Hypothalamus (tissue), 51 donors: Measurements from ENCODE around the gene CROCC2.

ENCODE experiments used
- DNase-seq, 51 donors: peaks; one replicate each; lab custom pipeline; 2025; lab: John Stamatoyannopoulos, UW

CROCC2 gene

GRCh38 chr2:240994171-240994896 is 88.2 kb downstream of the CROCC2 start:
- no peak for DNase-seq

GRCh38 chr2:240995041-240996021 is 89.2 kb downstream of the CROCC2 start:
- no peak for DNase-seq

GRCh38 chr2:240996161-240996833 is 90.2 kb downstream of the CROCC2 start:
- DNase-seq: no peak

- DNase-seq: no peak
Observed at GRCh38 chr2:240996834-240997140, 90.7 kb downstream of the CROCC2 start.

- DNase-seq: no peak
Observed at GRCh38 chr2:240997141-240997855, 91.2 kb downstream of the CROCC2 start.

GRCh38 chr2:240997856-240998705 is 91.9 kb downstream of the CROCC2 start, which contains the start of gene SNED1:
SNED1 (plus strand) TSS chr2:240998618; CDS start chr2:240998838, 220 bp downstream.
- peak in 23 of 51 donors; percentile 18 to 67 (median 42) for DNase-seq

- no peak for DNase-seq
Observed at GRCh38 chr2:240998706-240998994, 92.5 kb downstream of the CROCC2 start.

GRCh38 chr2:240998995-240999791 is 93.1 kb downstream of the CROCC2 start:
- peak in 1 of 51 donors; percentile 27 for DNase-seq

- no peak for DNase-seq
Observed at GRCh38 chr2:240999873-241000541, 93.9 kb downstream of the CROCC2 start.

- no peak for DNase-seq
Observed at GRCh38 chr2:241000831-241001321, 94.7 kb downstream of the CROCC2 start.

- no peak for DNase-seq
Observed at GRCh38 chr2:241001413-241002274, 95.5 kb downstream of the CROCC2 start.

GRCh38 chr2:241002275-241003046 is 96.3 kb downstream of the CROCC2 start:
- DNase-seq: no peak

GRCh38 chr2:241003047-241003360 is 96.9 kb downstream of the CROCC2 start:
- no peak for DNase-seq

- no peak for DNase-seq
Observed at GRCh38 chr2:241003369-241003768, 97.2 kb downstream of the CROCC2 start.

GRCh38 chr2:241003830-241004564 is 97.9 kb downstream of the CROCC2 start:
- DNase-seq: no peak

GRCh38 chr2:241005569-241005968 is 99.4 kb downstream of the CROCC2 start:
- no peak for DNase-seq
